Measurements from ENCODE around the gene CHST14.

Gene CHST14

DNA sequence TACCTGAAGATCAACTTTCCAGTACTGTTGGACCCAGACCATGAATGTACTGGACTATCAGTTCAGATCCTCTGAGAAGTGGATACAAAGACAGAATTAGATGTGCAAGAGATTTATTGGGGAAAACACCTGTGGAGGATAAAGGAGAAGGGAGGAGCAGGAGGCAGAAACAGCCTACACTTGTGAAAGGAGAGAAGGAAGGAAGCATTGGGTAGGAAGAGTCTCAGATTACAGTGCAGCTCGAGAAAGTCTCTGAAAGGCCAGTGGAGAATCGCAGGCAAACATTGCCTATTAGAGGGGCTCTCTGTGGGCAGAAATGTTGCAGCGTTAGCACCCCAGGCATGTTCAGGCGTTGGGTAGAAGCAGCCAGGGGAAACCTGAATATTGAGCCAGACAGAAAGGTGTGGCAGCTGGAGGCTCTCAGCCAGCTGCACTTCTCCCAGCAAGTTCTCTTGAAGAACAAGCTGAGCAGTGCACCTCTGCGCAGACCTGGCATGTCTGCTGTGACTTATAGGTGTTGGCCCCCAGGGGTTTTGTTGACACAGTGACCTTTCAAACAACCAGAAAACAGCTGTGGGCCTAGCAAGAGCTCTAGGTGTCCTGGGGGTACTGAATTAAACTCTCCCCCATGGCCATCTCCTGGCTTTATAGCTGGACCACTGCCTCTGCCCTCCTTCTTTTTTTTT, 7.0 kb downstream of the CHST14 start:
- Mint-ChIP-seq H3K27ac (no peak overlapping the region), H3K27me3 (peaks cover 7% of the 10 kb centered on the region), H3K4me3 (no peak overlapping the region), H3K36me3 (no peaks in the 10 kb centered on the region), H3K9me3 (no peaks in the 10 kb centered on the region), H3K4me1 (no peaks in the 10 kb centered on the region)
- ATAC-seq (ENCODE audit: low read depth) (no peak), DNase-seq (ENCODE audit: low spot score in 2 of 2) (no peak)

- H3K36me3 Mint-ChIP-seq: no peaks in the 10 kb centered on the region
- ATAC-seq (ENCODE audit: low read depth): no peak
- no peak for DNase-seq (ENCODE audit: low spot score in 2 of 2)
- H3K9me3 Mint-ChIP-seq: no peaks in the 10 kb centered on the region
- no peak overlapping the region for H3K27ac Mint-ChIP-seq
- H3K4me3 Mint-ChIP-seq: no peak overlapping the region
- H3K4me1 Mint-ChIP-seq: no peaks in the 10 kb centered on the region
- peaks cover 9% of the 10 kb centered on the region for H3K27me3 Mint-ChIP-seq
Observed at GRCh38 chr15:40479024-40479423, 8.2 kb downstream of the CHST14 start.

GRCh38 chr15:40481341-40482074, 10.7 kb downstream of the CHST14 start:
- DNase-seq (ENCODE audit: low spot score in 2 of 2): no peak
- H3K27me3 Mint-ChIP-seq: peaks cover 13% of the 10 kb centered on the region
- no peaks in the 10 kb centered on the region for H3K9me3 Mint-ChIP-seq
- ATAC-seq (ENCODE audit: low read depth): no peak
- no peaks in the 10 kb centered on the region for H3K36me3 Mint-ChIP-seq
- H3K27ac Mint-ChIP-seq: no peak overlapping the region
- H3K4me1 Mint-ChIP-seq: no peaks in the 10 kb centered on the region
- no peak overlapping the region for H3K4me3 Mint-ChIP-seq

GRCh38 chr15:40483919-40484318, 13.1 kb downstream of the CHST14 start:
- no peak overlapping the region for H3K4me3 Mint-ChIP-seq
- DNase-seq (ENCODE audit: low spot score in 2 of 2): no peak
- no peak for ATAC-seq (ENCODE audit: low read depth)
- no peaks in the 10 kb centered on the region for H3K36me3 Mint-ChIP-seq
- H3K9me3 Mint-ChIP-seq: no peaks in the 10 kb centered on the region
- no peak overlapping the region for H3K27ac Mint-ChIP-seq
- peaks cover 10% of the 10 kb centered on the region for H3K27me3 Mint-ChIP-seq
- no peaks in the 10 kb centered on the region for H3K4me1 Mint-ChIP-seq

GRCh38 chr15:40486066-40486770, 15.4 kb downstream of the CHST14 start:
- ATAC-seq (ENCODE audit: low read depth) (no peak), DNase-seq (ENCODE audit: low spot score in 2 of 2) (no peak)
- Mint-ChIP-seq H3K36me3 (no peaks in the 10 kb centered on the region), H3K27ac (no peak overlapping the region), H3K4me1 (no peaks in the 10 kb centered on the region), H3K9me3 (no peaks in the 10 kb centered on the region), H3K4me3 (peak overlapping the region; percentile 62), H3K27me3 (peaks cover 6% of the 10 kb centered on the region)

- Mint-ChIP-seq H3K27ac (no peak overlapping the region), H3K27me3 (peaks cover 6% of the 10 kb centered on the region), H3K36me3 (no peaks in the 10 kb centered on the region), H3K4me3 (no peak overlapping the region), H3K9me3 (no peaks in the 10 kb centered on the region), H3K4me1 (no peaks in the 10 kb centered on the region)
- ATAC-seq (ENCODE audit: low read depth) (no peak), DNase-seq (ENCODE audit: low spot score in 2 of 2) (no peak)
Observed at GRCh38 chr15:40487816-40488682, 17.3 kb downstream of the CHST14 start.

GRCh38 chr15:40489274-40490175, 18.7 kb downstream of the CHST14 start:
- Mint-ChIP-seq H3K4me3 (no peak overlapping the region), H3K36me3 (no peaks in the 10 kb centered on the region), H3K9me3 (no peaks in the 10 kb centered on the region), H3K4me1 (peaks cover 7% of the 10 kb centered on the region), H3K27ac (no peak overlapping the region), H3K27me3 (peaks cover 4% of the 10 kb centered on the region)
- DNase-seq (ENCODE audit: low spot score in 2 of 2): no peak
- no peak for ATAC-seq (ENCODE audit: low read depth)

DNA sequence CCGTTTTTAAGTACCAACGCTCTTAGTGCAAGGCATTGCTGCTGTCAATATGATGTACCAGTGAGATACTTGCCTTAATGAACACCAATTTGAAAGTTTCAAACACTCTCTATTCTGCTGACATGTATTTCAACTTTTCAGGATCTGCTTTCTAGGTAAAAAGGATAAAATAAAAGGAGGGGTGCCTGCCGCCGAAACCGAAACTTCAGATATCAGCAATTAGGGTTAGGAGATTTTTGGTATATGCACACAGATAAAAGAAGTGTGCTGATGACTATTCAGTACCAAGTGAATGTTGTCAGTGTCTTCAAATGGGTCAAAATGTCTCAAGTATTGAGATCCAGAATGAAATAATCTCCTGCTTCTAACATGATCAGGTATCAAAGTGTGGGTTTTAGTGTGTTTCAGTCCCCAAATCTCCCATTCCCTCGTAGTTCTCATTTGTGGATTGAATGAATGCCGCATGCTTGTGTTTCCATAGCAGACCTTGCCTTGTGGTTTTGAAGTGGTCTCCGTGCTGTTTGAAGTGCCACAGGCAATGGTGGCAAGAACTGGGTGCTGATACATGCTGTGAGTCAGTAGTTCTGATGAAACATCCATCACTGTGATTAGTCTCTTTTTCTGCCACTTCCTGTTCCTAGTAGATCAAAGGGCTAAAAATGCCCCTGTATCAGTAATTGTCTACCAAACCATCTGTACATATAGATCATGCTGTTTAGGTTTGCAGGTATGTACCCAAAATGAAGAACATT, 22.5 kb downstream of the CHST14 start:
- Mint-ChIP-seq H3K4me1 (peaks cover 7% of the 10 kb centered on the region), H3K4me3 (no peak overlapping the region)

DNA sequence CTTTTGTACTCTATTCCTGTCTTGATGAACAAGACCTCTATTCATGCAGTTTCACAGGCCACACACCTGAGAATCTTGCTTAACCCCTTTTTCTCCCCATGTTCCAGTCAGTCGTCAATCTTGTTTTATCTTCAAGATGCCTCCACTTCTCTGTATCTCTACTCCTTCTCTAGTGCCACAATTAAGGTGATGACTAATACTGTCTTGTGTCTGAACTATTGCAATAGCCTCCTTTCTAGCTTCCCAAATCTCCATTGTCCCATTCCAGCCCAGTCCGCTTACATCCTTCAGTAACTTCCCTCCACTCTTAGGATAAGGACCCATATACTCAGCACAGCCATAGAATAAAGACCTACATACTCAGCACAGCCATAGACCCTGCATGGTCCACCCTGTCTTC, 24.7 kb downstream of the CHST14 start:
- DNase-seq (ENCODE audit: low spot score in 2 of 2): no peak
- no peak overlapping the region for H3K4me3 Mint-ChIP-seq
- peaks cover 7% of the 10 kb centered on the region for H3K4me1 Mint-ChIP-seq
- H3K27me3 Mint-ChIP-seq: peaks cover 14% of the 10 kb centered on the region
- no peak overlapping the region for H3K27ac Mint-ChIP-seq
- no peak for ATAC-seq (ENCODE audit: low read depth)
- no peaks in the 10 kb centered on the region for H3K9me3 Mint-ChIP-seq
- H3K36me3 Mint-ChIP-seq: no peaks in the 10 kb centered on the region

More for the DNA sequence above, 22.5 kb downstream of the CHST14 start:
- DNase-seq (ENCODE audit: low spot score in 2 of 2): no peak
- Mint-ChIP-seq H3K36me3 (no peaks in the 10 kb centered on the region), H3K9me3 (no peaks in the 10 kb centered on the region), H3K27me3 (peaks cover 12% of the 10 kb centered on the region), H3K27ac (no peak overlapping the region)
- ATAC-seq (ENCODE audit: low read depth): no peak

DNA sequence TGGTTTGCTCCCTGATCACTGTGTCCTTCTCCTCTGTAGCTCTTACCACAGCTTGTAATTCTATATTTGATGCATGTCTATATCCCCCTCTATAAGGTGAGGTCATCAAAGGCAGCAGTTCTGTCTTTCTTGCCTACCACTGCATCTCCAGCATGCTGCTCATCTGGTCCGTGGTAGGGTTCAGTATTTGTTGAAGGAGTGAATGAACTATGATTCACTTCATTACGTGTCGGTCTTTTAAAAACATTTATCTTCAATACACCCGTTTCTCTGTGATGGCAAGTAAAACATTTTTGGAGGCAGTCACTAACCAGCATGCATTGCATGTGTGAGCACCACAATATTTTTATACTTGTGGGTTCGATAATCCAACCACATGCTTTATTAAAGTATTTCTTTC, 27.6 kb downstream of the CHST14 start:
- Mint-ChIP-seq H3K4me3 (no peak overlapping the region), H3K9me3 (no peaks in the 10 kb centered on the region), H3K36me3 (no peaks in the 10 kb centered on the region), H3K27ac (no peak overlapping the region), H3K27me3 (peaks cover 20% of the 10 kb centered on the region), H3K4me1 (peaks cover 6% of the 10 kb centered on the region)
- ATAC-seq (ENCODE audit: low read depth): no peak
- no peak for DNase-seq (ENCODE audit: low spot score in 2 of 2)

DNA sequence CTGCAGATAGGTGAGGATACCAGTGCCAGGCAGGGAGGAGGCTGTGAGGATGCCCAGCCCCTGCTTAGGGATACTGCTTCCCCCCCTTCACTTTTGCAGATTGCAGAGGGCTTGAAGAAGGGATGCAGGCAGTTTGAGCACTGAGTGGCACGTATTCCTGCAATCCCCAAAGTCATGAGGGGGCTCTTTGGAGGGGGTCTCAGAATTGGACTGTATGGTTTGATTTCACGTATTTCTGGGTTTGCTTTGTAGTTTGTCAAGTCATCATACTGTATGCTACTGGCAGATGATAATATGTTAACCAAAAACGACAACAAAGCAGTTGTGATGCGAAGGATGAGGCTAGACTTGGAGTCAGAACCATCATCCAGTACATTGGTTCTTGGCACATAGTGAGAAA, 28.1 kb downstream of the CHST14 start:
- peaks cover 20% of the 10 kb centered on the region for H3K27me3 Mint-ChIP-seq
- peaks cover 4% of the 10 kb centered on the region for H3K4me1 Mint-ChIP-seq
- DNase-seq (ENCODE audit: low spot score in 2 of 2): no peak
- H3K4me3 Mint-ChIP-seq: no peak overlapping the region
- no peaks in the 10 kb centered on the region for H3K9me3 Mint-ChIP-seq
- no peak overlapping the region for H3K27ac Mint-ChIP-seq
- no peak for ATAC-seq (ENCODE audit: low read depth)
- no peaks in the 10 kb centered on the region for H3K36me3 Mint-ChIP-seq

DNA sequence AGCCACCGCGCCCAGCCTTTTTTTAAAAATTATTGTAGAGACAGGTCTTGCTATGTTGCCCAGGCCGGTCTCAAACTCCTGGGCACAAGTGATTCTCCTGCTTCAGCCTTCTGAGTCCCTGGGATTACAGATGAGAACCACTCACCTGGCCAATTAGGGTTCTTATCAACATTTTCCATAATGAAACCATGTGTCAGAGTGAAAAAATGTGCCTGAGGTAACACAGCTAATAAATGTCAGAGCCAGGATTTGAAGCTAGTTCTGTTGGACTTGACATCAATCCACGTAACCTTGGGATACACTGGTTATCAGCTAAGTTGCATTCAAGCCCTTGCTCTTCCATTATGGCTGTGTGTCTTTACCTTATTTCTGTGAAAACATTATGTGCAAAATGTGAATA, 29.1 kb downstream of the CHST14 start:
- Mint-ChIP-seq H3K27ac (no peak overlapping the region), H3K36me3 (no peaks in the 10 kb centered on the region), H3K9me3 (no peaks in the 10 kb centered on the region), H3K27me3 (peaks cover 18% of the 10 kb centered on the region), H3K4me1 (no peaks in the 10 kb centered on the region), H3K4me3 (no peak overlapping the region)
- no peak for DNase-seq (ENCODE audit: low spot score in 2 of 2)
- ATAC-seq (ENCODE audit: low read depth): no peak

All from memory B cell (primary cell).